ENCODE measurements around the gene TMEM178B.

DNA sequence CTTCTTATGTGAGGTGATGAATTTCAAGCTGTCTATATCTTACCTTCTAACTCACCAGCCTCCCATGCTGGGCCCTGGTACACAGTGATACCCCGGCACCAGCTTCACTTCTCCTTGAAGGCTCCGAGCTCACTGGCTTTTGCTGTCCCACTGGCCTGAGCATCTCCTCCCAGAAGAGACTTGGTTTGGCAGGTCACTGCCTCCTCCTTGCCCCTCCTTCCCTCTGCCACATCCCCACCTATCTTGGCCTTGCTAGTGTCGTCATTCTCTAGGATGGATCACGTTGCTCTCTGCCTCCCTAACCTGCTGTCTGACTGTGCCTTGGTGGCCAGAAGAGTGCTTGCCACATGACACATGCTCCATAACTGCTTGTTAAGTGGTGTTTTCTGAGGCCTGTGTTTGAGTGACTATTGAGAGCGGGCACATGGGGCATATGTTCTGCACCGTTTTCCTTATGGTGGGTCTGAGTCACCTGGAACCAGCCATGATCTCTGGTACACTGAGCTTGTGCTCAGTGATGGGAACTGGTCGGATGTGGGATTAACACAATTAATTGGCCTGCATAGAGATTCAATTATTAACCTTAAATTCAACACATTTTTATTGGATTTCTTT is 86.5 kb downstream of the TMEM178B start:
- TF ChIP-seq, protein P1, sequence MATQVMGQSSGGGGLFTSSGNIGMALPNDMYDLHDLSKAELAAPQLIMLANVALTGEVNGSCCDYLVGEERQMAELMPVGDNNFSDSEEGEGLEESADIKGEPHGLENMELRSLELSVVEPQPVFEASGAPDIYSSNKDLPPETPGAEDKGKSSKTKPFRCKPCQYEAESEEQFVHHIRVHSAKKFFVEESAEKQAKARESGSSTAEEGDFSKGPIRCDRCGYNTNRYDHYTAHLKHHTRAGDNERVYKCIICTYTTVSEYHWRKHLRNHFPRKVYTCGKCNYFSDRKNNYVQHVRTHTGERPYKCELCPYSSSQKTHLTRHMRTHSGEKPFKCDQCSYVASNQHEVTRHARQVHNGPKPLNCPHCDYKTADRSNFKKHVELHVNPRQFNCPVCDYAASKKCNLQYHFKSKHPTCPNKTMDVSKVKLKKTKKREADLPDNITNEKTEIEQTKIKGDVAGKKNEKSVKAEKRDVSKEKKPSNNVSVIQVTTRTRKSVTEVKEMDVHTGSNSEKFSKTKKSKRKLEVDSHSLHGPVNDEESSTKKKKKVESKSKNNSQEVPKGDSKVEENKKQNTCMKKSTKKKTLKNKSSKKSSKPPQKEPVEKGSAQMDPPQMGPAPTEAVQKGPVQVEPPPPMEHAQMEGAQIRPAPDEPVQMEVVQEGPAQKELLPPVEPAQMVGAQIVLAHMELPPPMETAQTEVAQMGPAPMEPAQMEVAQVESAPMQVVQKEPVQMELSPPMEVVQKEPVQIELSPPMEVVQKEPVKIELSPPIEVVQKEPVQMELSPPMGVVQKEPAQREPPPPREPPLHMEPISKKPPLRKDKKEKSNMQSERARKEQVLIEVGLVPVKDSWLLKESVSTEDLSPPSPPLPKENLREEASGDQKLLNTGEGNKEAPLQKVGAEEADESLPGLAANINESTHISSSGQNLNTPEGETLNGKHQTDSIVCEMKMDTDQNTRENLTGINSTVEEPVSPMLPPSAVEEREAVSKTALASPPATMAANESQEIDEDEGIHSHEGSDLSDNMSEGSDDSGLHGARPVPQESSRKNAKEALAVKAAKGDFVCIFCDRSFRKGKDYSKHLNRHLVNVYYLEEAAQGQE (IDR thresholded peaks at IDR 0.05; ENCODE audit: insufficient read depth in 1 of 2, low read depth in 2 of 2, low read length in 2 of 2) = no peak
- TF ChIP-seq TAF1 (IDR thresholded peaks at IDR 0.05; ENCODE audit: borderline replicate concordance, insufficient read depth, low read length) (no peak), POLR2AphosphoS5 (IDR thresholded peaks at IDR 0.05; ENCODE audit: low read depth, low read length) (no peak)

All from PFSK-1 (cell line).